Measurements from ENCODE around the gene RAC2.

The RAC2 gene

DNA sequence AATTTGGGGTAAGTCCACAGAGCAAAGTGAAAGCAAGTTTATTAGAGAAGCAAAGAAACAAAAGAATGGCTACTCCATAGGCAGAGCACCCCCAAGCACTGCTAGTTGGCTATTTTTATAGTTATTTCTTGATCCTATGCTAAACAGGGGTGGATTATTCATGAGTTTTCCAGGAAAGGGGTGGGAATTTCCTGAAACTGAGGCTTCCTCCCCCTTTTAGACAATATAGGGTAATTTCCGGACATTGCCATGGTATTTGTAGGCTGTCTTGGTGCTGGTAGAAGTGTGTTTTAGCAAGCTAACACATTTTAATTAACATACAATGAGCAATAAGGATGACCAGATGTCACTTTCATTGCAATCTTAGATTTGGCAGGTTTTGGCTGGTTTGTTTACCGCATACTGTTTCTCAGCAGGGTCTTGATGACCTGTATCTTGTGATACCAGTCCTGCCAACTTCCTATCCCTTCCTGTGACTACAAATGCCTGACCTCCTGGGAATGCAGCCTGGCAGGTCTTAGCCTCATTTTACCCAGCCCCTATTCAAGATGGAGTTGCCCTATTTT lies 55.1 kb downstream of the RAC2 start:
- DNase-seq (ENCODE audit: low read depth in 3 of 3), result no peak

DNA sequence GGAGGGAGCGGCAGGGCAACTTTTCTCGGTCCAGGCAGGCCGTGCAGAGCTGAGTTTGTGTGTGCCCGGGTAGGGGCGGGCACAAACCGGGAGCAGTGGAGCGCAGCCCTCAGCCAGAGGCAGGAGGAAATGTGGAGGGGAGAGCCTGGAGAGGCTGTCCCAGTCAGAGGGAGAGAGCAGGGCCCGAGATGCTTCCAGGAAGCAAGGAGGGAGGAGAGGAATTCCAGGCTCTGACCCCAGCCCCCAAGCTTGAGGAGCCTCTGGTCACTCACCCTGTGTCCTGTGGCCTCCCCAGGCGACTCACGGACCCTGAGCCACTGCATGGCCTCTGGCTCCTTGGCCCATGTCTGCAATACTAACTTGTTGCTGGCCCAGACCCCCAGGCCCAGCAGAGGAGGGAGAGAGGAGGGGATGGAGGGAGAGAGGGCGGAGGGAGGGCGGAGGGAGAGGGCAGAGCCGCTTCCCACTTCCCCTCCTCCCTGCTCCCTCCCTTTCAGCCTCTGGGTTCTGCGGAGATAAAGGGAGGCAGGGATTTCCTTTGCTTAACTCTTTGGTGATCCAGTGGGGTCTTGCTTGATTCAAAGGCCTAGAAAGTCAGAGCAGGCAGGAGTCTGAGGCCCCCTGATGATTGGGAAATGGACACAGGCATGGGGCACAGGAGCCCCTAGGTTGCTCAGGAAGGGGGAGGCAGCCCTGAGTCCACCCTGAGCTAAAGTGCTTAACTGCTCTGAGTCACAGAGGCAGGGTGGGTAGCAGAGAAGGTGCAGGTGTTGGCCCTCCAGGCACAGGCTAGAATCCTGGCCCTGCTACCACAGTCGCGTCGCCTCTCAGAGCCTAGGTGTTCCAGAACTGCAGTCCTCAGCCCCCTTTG lies 55.9 kb downstream of the RAC2 start, which contains the start of gene C1QTNF6:
Gene C1QTNF6, minus strand, starts transcription at position 357 of the 871 bp plus-strand sequence. Its CDS starts 34 bp downstream, at position 323.
- DNase-seq (ENCODE audit: low read depth in 3 of 3), result no peak

- no peak for DNase-seq (ENCODE audit: low read depth in 3 of 3)
These were observed 56.5 kb downstream of the RAC2 start for GRCh38 chr22:37187552-37187890.

DNA sequence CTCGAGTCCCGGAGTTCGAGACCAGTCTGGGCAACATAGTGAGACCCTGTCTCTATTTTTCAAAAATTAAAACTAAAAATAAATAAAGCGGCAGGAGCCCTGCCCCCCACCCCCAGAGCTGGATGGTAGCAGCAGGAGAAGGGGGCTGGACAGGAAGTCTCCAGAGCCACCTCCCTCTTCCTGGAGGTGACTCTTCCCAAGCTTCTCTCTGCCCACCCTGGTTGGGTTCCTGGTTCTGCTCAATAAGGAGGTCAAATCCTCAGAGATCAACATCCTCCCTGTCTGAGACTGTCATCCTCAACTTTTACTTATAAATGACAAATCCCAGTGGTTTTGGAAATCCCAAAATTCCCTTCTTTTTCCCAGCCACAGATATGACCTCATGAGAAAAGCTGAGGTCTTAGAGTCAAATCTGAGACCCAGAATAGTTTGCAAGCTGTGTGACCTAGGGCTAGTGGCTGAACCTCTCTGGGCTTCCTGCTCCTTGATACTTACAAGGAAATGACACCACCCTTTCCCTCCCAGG lies 57.0 kb downstream of the RAC2 start:
- no peak for DNase-seq (ENCODE audit: low read depth in 3 of 3)

DNA sequence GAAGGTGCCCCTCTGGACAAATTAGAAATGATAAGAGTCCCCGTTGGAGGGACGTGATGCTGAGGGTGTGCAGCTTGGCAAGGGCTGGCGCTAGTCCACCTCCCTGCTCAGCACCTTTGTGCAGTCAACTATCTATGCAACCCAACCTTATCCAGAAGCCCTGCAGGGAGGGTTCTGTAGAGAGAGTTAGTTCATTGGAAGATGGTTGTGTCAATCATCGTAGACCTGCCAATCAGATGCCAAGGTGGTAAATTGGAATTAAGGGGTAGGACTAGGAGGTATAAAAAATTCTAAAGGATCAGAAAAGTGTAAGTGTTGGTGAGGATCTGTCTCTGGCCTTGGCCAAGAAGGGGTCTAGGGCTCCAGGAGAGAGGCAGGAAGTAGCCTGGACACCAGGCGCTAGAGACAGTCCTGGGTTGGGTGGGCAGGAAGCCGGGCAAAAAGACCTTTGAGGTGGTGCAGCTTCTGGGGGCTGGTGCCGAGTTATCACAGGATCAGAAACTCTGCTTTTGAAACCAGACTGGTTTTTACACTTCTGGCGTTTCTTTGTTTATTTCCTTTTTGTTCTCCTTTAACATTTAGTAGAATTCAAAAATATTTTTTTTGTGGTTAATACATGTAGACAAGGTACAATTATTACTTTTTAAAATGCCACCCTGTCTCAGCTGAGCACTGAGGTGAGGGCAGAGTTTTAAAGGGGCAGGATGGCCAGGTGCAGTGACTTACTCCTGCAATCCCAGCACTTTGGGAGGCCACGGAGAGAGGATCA lies 57.7 kb downstream of the RAC2 start:
- DNase-seq (ENCODE audit: low read depth in 3 of 3), result no peak

- DNase-seq (ENCODE audit: low read depth in 3 of 3), result no peak
These were observed 58.3 kb downstream of the RAC2 start for GRCh38 chr22:37185646-37186227.

- no peak for DNase-seq (ENCODE audit: low read depth in 3 of 3)
These were observed 59.1 kb downstream of the RAC2 start for GRCh38 chr22:37184816-37185541.

DNA sequence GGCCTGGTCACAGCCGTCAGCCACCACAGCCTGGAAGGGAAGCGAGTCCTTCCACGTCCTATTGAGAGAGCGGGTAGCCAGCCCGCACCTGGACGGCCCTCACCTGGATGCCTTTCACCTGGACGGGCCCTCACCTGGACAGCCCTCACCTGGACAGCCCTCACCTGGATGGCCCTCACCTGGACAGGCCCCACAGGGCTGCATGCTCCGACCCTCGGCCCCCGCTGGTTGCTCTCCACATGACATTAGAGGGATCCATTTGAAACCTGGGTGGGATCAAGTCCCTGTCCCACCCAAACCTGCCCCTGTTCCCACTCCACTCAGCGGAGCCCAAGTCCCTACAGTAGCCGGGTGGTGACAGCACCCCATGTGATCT lies 59.7 kb downstream of the RAC2 start:
- DNase-seq (ENCODE audit: low read depth in 3 of 3), result no peak

- DNase-seq (ENCODE audit: low read depth in 3 of 3), result no peak
These were observed 60.4 kb downstream of the RAC2 start for GRCh38 chr22:37183432-37184379.

DNA sequence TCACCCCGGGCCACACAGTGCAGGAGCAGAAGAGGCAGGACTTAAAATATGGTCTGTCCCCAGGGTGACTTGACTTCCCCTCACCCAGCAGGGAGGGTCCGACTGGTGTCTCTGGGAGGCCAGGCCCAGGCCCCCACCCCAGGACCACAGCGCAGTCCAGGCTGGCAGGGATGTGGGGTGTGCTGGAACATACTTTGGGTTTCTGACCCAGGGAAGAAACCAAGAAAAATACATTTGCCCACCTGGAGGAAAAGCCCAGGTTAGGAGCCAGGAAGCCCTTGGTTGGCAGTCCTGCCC lies 61.2 kb downstream of the RAC2 start:
- DNase-seq (ENCODE audit: low read depth in 3 of 3), result no peak

DNA sequence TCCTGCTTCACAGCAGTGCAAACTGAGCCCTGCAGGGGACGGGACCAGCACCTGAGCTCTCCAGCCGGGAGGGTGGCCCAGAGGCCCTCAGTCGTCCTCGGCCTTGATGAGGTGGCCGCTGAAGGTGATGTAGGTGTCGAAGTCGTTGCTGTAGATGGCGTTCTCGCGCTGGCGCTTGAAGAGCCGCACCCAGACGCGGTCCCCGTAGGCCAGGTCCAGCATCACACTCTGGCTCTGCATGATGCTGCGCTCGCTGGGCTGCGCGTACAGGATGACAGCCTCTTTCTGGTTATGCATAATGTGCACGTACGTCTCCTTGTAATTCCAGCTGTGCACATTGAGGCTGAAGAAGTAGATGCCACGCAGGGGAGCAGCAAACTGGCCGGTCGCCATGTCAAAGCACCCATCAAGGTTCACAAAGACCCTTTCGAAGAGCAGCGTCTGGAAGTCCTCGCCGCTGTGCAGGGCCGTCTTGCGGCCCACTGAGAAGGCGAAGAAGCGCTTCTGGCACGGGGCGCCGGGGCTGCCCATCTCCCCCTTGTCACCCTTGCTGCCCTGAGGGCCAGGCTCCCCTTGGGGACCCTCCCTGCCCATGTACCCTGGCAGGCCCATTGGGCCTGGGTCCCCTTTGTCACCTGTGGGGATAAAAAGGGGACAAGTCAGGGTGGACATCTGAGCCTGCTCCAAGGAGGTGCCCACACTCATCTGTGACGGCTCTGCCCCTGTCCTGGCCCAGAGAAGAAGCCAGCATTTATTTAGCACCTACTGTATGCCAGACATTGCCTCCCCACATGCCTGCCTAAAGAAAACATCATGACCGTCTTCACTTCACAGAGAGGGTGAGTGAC lies 61.7 kb downstream of the RAC2 start:
- no peak for DNase-seq (ENCODE audit: low read depth in 3 of 3)

GRCh38 chr22:37181681-37182080 lies 62.4 kb downstream of the RAC2 start:
- DNase-seq (ENCODE audit: low read depth in 3 of 3), result no peak

GRCh38 chr22:37180531-37181231 lies 63.4 kb downstream of the RAC2 start:
- no peak for DNase-seq (ENCODE audit: low read depth in 3 of 3)

DNA sequence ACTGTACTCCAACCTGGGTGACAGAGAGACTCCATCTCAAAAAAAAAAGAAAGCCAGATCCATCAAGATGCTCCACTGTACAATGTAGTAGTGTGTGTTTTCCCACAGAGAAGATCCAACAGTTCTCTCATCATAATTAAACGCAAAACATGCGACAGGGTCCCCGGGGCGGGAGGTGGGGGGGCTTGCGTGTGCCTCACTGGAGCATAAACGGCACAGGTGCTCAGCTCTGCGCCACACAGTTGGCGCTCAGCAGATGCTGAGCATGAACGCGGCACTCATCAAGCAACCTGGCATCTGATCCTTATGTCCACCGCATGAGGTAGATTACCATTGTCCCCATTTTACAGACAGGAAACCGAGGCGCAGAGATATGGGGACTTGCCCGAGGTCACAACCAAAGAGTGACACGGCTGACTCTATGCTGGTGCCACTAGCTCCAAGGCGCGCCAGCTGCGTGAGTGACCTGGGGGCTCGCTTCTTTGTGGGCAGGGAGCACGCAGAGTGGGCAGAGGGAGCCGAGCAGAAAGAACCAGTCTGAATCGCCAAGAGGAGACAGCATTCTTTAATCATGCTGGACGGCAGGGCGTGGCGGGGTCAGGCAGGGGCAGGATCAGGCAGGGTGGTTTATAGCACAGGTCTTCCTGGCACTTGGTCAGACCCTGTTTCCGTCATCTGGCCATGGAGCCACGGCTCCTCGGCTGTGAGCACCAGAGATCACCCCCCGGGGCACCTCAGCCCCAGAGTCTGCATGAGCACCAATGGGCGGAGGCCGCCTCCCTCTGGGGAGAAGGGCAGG lies 64.2 kb downstream of the RAC2 start:
- no peak for DNase-seq (ENCODE audit: low read depth in 3 of 3)

GRCh38 chr22:37179126-37179470 lies 65.0 kb downstream of the RAC2 start:
- no peak for DNase-seq (ENCODE audit: low read depth in 3 of 3)

DNA sequence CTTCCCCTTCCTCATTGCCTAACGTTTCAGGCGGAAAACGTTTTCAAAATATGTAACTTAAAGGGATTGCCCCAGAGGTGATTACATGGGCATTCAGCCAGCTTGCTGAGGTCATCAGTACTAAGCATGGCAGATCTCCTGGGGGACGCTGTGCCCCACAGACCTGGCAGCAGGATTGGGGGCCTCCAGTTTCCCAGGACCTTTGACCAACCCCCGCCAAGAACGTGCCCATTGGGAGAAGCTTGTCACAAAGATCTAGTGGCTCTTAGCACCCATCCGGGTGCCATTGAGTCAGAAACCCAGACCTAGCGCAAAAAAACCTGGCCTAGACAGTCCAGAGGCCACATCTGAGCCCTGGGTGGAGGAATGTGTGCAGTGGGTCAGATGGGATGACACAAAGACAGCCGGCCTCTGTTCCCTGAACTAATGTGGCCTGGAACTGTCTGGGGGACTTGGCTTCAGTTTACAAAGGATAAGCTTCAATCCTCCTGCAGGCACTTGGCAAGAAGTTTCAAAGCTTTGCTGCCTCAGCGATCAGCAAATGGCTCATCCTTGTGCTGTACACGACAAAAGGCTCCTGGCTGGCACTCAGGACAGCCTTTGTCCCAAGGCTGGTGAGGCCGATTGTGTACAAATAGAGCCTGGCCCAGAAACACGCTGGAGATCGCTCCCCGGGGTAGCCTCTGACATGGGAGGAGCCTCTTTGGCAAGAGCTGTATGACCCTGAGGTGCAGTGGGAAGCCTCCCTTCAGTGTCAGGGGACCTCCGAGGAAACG lies 65.5 kb downstream of the RAC2 start:
- no peak for DNase-seq (ENCODE audit: low read depth in 3 of 3)

- no peak for DNase-seq (ENCODE audit: low read depth in 3 of 3)
These were observed 66.3 kb downstream of the RAC2 start for GRCh38 chr22:37177755-37178154.
